ENCODE data around the gene RCAN2. TPM values are rescaled to one million over a fixed set of nuclear protein-coding genes. Genes with fewer than 3 reads are reported as not detected.

RCAN2 gene
- total and polyA plus RNA-seq, 2 donors (not counting 3 experiments of a cell fraction or from before 2014, with no cell fraction given): 0.07 to 0.33 TPM

- no peak overlapping the region for H2AFZ ChIP-seq (ENCODE audit: low read depth, low read length)
- ChIA-PET POLR2A (no interaction called here), CTCF (no interaction called here)
- H3K36me3 ChIP-seq (ENCODE audit: control insufficient read depth in 2 of 2, extremely low read depth in 1 of 2, insufficient read depth in 2 of 2, low read length in 2 of 2): no peaks in the 10 kb centered on the region
- H3K4me3 ChIP-seq (replicated peaks in 1 of 3; ENCODE audit: insufficient read depth in 1 of 3, low read depth in 1 of 3, low read length in 3 of 3): no peak overlapping the region
- no peak overlapping the region for H3K27ac ChIP-seq (ENCODE audit: insufficient read depth, low read depth, low read length)
- FAIRE-seq (no peak), DNase-seq (ENCODE audit: low read depth, low spot score) (no peak)
- BruUV-seq (replicated peaks): no TSS peak
- no peaks in the 10 kb centered on the region for H3K9me1 ChIP-seq (replicated peaks; ENCODE audit: control insufficient read depth, extremely low read depth, insufficient read depth, low read length)
- H3K4me2 ChIP-seq (ENCODE audit: insufficient read depth, low read length): no peak overlapping the region
- TF ChIP-seq CTCF (IDR thresholded peaks at IDR 0.05; ENCODE audit: extremely low read depth in 1 of 2, insufficient read depth in 1 of 2, low read depth in 1 of 2, low read length in 2 of 2) (no peak), POLR2AphosphoS5 (IDR thresholded peaks at IDR 0.05; ENCODE audit: insufficient read depth, low read depth, low read length) (no peak), POLR2A (IDR thresholded peaks at IDR 0.05; ENCODE audit: low read depth, low read length) (no peak), MYC (IDR thresholded peaks at IDR 0.05; ENCODE audit: low read depth, low read length) (no peak), GATA2 (IDR thresholded peaks at IDR 0.05; ENCODE audit: insufficient read depth, insufficient read length, low read depth, low read length) (no peak), MAX (IDR thresholded peaks at IDR 0.05; ENCODE audit: insufficient read depth, insufficient read length) (no peak), JUN (IDR thresholded peaks at IDR 0.05; ENCODE audit: borderline replicate concordance, insufficient read depth, insufficient read length, low read depth) (no peak), EZH2 (IDR thresholded peaks at IDR 0.05; ENCODE audit: borderline replicate concordance, low read depth, low read length, severe bottlenecking) (no peak), FOS (IDR thresholded peaks at IDR 0.05; ENCODE audit: borderline replicate concordance, insufficient read depth, low read length) (no peak)
- H3K4me1 ChIP-seq (ENCODE audit: control insufficient read depth, extremely low read depth, insufficient read depth, low read length): no peaks in the 10 kb centered on the region
- no peaks in the 10 kb centered on the region for H3K27me3 ChIP-seq (ENCODE audit: control insufficient read depth in 2 of 2, insufficient read depth in 2 of 2, low read length in 2 of 2)
- intact Hi-C loops (cut with micrococcal nuclease) (no loop called here), dilution Hi-C loops (cut with MboI; ENCODE audit: extremely low pct_ligation_motif_present, low sequenced_read_pairs) (no loop called here)
- no peaks in the 10 kb centered on the region for H4K20me1 ChIP-seq (replicated peaks; ENCODE audit: control insufficient read depth, extremely low read depth, insufficient read depth, low read length)
- H3K79me2 ChIP-seq (ENCODE audit: control insufficient read depth, insufficient read depth, low read length): no peaks in the 10 kb centered on the region
- no peak overlapping the region for H3K9ac ChIP-seq (replicated peaks; ENCODE audit: extremely low read depth, insufficient read depth, low read length)
- no peaks in the 10 kb centered on the region for H3K9me3 ChIP-seq (replicated peaks; ENCODE audit: control insufficient read depth, insufficient read depth, low read length)
Observed at GRCh38 chr6:46254331-46254730, 236.9 kb downstream of the RCAN2 start.
